ENCODE results near the gene PLCB1.
"Not testable (repeated sequence)": the region's sequence is repeated elsewhere in the genome, so short reads cannot be mapped to it uniquely, and the experiment has no call there.

The PLCB1 gene

DNA sequence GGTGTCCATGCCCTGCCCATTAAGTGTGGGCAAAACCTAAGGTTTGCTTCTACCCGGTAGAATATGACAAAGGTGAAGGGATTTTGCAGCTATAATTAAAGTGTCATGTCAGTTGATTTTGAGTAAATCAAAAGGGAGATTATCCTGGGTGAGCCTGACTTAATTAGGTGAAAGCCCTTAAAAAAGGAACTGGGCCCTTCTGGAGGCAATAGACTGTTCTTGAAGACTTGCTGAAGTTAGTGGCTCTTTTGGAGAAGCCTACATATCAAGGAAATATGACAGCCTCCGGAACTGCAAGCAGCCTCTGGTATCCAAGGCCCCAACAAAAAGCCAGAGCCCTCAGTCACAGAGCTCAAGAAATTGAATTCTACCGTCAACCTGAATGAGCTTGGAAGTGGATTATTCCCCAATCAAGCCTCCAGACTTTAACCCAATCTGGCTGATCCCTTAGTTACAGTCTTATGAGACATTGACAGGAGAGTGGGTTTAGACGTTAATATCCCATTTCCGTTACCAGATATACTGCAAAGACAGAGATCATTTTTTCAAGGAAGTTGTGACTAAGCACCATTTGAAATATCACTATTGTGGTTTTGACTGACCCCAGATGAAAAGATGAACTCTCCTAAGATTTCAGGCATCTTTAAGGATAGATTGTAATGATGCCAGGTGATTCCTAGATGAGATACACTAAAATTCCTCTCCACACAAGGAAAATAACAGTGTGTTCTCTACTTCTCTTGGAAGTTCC lies 303.4 kb downstream of the PLCB1 start:
- TF ChIP-seq ZFX (IDR thresholded peaks at IDR 0.05), result no peak
- TF ChIP-seq, protein P1, sequence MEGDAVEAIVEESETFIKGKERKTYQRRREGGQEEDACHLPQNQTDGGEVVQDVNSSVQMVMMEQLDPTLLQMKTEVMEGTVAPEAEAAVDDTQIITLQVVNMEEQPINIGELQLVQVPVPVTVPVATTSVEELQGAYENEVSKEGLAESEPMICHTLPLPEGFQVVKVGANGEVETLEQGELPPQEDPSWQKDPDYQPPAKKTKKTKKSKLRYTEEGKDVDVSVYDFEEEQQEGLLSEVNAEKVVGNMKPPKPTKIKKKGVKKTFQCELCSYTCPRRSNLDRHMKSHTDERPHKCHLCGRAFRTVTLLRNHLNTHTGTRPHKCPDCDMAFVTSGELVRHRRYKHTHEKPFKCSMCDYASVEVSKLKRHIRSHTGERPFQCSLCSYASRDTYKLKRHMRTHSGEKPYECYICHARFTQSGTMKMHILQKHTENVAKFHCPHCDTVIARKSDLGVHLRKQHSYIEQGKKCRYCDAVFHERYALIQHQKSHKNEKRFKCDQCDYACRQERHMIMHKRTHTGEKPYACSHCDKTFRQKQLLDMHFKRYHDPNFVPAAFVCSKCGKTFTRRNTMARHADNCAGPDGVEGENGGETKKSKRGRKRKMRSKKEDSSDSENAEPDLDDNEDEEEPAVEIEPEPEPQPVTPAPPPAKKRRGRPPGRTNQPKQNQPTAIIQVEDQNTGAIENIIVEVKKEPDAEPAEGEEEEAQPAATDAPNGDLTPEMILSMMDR (conservative IDR thresholded peaks at IDR 0.05), result no peak
- H3K27ac ChIP-seq, result no peak overlapping the region

DNA sequence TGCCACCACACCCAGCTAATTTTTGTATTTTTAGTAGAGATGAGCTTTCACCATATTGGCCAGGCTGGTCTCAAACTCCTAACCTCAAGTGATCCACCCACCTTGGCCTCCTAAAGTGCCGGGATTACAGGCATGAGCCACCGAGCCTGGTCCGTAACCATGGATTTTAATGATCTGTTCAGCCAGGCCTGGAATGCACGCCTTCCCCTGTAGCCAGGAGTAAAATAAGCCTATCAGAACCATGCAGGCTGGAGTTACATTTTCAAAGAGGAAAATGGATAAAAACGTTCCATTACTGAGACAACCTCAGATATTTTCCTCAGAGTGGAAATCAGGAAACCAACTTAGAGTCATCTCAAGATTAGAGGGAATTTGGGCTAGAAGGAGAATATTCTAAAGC lies 304.9 kb downstream of the PLCB1 start:
- not testable (repeated sequence) for H3K27ac ChIP-seq

DNA sequence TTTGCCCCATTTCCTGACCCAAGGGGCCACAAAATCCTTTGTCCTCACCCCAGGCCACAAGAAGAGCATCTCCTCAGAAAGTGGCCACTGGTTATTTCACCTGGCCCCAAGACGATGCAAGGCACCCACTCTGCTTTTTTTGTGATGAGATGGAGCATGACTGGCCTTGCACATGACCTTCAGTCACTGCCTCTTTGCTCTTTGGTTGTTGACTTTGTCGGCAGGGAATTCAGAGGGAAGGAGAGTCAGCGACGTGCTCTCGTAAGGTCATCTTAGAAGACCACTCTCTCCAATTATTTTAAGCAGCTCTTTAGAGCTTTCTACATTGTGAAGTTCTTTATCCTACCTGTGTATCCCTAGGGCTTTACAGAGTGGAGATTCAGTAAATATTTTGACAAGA lies 306.7 kb downstream of the PLCB1 start:
- TF ChIP-seq, protein P1 (conservative IDR thresholded peaks at IDR 0.05), result no peak
- TF ChIP-seq ZFX (IDR thresholded peaks at IDR 0.05), result no peak
- H3K27ac ChIP-seq, result no peak overlapping the region

DNA sequence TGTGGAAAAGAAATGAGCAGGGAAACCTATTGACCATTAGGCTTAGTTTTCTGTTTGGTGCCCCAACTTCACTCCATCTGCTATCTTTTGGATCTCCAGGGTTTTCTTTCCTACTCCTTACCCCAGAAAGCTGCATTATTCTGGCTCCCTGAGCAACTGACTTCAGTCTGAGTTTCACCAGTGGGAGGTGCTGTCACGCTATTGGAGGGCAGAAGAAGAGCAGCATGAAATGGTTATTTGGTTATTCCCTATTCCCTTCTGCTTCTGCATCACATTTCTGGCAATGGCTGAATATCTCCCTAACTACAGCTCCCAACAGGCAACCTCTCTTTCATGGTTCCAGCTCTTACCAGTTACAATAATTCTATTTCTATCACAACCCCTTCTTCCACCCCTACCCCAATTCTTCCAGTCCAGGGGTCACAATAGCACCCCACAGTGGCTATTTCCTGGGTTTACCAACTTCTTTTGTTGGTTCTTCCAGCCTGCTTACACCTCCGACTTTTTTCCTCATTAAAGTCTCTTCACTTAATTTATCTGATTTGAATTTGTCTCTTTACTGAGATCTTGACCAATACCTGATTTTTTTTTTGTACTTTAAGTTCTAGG lies 311.5 kb downstream of the PLCB1 start:
- TF ChIP-seq, protein P1 (conservative IDR thresholded peaks at IDR 0.05), result 0 out of 2 replicates have a peak, but pooled peaks have one; percentile 3
- TF ChIP-seq ZFX (IDR thresholded peaks at IDR 0.05), result no peak
- no peak overlapping the region for H3K27ac ChIP-seq

DNA sequence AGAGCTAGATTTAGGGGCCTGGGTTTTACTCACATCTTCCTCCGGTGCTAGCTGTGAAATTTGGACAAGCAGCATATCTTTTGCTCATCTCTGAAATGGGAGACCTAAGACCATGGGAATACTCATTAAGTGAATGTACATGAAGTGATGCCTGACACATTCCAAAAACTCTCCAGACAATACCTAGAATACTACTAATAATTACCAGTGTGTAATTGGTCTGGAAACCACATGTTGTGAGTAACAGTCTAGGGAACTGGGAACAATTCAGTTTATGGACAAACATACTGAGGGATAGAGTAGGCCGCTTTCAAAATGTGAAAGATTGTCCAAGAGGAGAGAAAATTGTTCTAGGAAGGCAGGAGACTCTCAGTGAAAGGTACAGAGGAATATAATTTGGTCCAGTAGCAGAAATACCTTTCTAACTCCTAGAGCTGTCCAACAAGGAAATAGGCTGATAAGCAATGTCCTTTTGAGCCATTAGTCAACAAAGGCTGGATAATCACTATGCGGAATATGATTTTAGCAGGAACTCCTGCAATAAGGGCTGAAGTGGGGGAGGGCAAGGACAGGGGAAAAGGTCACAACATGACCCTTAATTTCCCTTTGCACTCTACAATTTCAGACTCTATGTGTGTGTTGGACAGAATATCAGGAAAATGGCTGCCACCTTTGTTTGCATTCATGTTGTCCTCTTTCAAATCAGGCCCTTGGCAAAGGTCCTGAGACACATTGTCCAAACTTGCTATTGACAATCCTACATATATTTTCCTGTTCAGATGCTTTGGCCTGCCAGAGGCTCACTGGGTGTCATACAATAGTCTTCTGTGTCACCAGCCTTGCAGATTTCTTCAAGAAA lies 315.4 kb downstream of the PLCB1 start:
- TF ChIP-seq, protein P1 (conservative IDR thresholded peaks at IDR 0.05), result no peak
- no peak for TF ChIP-seq ZFX (IDR thresholded peaks at IDR 0.05)

DNA sequence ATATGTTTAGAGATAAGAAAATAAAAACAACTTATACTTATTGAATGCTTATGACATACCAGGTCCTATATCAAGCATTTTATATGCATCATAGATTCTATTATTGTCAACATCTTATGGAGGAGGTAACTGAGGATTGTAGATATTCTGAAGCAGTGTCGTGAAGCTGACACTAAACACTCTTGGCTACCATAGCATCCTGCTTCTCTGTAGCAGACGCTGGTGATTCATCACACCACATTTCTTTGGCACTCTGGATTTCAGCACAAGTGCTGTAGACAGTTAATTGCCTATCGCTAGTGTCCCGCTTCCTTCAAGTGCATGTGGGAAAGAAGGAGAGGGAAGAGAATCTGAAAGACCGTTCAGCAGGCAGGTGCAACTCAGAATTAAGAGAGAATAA lies 317.1 kb downstream of the PLCB1 start:
- TF ChIP-seq ZFX (IDR thresholded peaks at IDR 0.05), result no peak
- TF ChIP-seq, protein P1 (conservative IDR thresholded peaks at IDR 0.05), result no peak
- no peak overlapping the region for H3K27ac ChIP-seq

More for the DNA sequence above, 315.4 kb downstream of the PLCB1 start:
- peak overlapping the region; percentile 39; the same call in 1 of the 2 replicates for H3K27ac ChIP-seq

DNA sequence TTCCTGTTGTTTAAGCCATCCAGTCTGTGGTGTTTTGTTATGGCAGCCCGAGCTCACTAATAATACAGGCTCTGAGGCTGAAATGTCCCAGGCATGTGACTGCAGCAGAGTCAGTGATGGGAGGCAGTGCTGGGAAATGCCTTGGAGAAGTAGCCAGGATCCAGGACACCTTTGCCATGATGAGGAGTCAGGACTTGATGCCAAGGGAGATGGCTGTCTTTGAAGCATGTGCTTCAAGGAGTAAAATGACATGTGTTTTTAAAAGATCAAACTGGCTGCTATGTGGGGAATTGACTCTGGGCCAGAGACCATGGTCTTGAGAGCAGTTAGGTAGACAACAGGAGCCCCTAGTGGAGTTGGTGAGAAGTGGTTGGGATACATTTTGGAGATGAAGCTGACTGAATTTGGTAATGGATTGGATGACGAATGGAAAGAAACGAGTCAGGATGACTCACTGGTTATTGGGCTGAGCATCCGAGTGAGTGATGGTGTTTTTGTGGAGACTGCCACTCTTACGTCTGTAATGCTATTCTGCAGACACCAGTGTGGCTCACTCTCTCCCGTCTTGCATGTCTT lies 322.2 kb downstream of the PLCB1 start:
- TF ChIP-seq ZFX (IDR thresholded peaks at IDR 0.05), result no peak
- TF ChIP-seq, protein P1 (conservative IDR thresholded peaks at IDR 0.05), result peak; percentile 16
- H3K27ac ChIP-seq, result no peak overlapping the region
